ENCODE data around the gene ZNF775. TPM values are rescaled to one million over a fixed set of nuclear protein-coding genes. Genes with fewer than 3 reads are reported as not detected.

Gene ZNF775
- total RNA-seq, 2 donors from 2014 or later = 11.0 to 11.3 TPM

DNA sequence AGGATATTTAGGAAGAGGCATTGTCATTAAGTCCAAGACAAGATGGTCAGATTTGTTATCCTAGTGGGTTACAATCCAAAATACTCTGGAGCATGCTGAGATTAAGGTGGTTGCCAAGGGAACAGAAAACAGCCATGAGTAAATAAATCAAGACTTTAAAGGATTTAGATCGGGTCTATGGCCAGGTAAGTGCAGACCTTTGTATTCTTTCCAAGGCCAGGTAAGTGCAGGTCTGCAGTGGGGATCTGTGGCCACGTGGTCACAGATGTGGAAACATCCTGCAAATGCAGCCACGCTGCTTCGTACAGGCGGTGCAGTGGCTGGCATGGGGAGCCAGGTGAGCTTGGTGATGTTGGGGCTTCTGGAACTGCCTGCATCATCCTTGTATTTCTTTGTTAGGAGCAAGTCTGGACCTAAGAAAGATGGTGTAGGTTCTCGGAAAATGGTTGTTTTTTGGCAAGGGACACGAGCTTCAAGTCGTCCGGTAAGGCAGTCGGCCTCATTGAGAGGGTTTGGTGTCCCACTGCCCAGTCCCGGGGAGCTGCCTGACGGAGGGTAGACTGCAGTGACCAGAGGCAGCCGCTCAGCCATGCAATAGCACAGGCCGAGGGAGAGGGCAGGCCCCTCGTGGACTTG lies 21.8 kb downstream of the ZNF775 start:
- no peak for TF ChIP-seq CTCF (IDR thresholded peaks at IDR 0.05)
- Histone ChIP-seq H3K27me3 (no peaks in the 10 kb centered on the region), H3K4me1 (peaks cover 11% of the 10 kb centered on the region), H3K9ac (ENCODE audit: low read depth in 2 of 2, low read length in 2 of 2) (no peak overlapping the region), H3K9me3 (no peaks in the 10 kb centered on the region), H3K27ac (no peak overlapping the region), H3K4me3 (no peak overlapping the region), H3K36me3 (no peaks in the 10 kb centered on the region)
- no peak for DNase-seq
- intact Hi-C loops (cut with DNase I) = no loop called here

DNA sequence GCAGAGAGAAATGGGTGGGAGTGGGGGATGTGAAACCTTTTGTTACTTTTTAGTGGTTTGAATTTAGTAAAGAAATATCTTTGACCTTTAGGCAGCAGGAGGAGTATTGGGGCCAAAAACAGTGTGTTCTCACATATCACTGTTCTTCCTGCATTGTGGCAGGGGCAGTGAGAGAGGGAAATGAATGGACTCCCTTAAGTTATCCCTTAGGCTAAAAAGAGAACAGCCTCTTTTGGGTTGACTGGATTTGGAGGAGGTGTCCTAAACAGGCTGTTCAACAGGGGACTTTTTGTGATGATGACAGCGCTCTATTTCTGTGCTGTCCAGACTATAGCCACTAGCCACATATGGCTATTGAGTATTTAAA lies 22.3 kb downstream of the ZNF775 start:
- H3K4me1 ChIP-seq = peaks cover 16% of the 10 kb centered on the region

GRCh38 chr7:150401861-150402631 lies 22.9 kb downstream of the ZNF775 start:
- Histone ChIP-seq H3K9ac (ENCODE audit: low read depth in 2 of 2, low read length in 2 of 2) (no peak overlapping the region), H3K27ac (no peak overlapping the region), H3K9me3 (no peaks in the 10 kb centered on the region), H3K27me3 (no peaks in the 10 kb centered on the region), H3K4me1 (peaks cover 17% of the 10 kb centered on the region), H3K4me3 (no peak overlapping the region), H3K36me3 (no peaks in the 10 kb centered on the region)
- no peak for DNase-seq
- TF ChIP-seq CTCF (IDR thresholded peaks at IDR 0.05) = no peak
- intact Hi-C loops (cut with DNase I) = no loop called here

More for the DNA sequence above, 22.3 kb downstream of the ZNF775 start:
- Histone ChIP-seq H3K9ac (ENCODE audit: low read depth in 2 of 2, low read length in 2 of 2) (no peak overlapping the region), H3K36me3 (no peaks in the 10 kb centered on the region), H3K27ac (no peak overlapping the region), H3K27me3 (no peaks in the 10 kb centered on the region), H3K4me3 (no peak overlapping the region), H3K9me3 (no peaks in the 10 kb centered on the region)
- intact Hi-C loops (cut with DNase I) = no loop called here
- no peak for DNase-seq
- no peak for TF ChIP-seq CTCF (IDR thresholded peaks at IDR 0.05)

GRCh38 chr7:150402671-150403321 lies 23.7 kb downstream of the ZNF775 start:
- DNase-seq = peak; percentile 76
- Histone ChIP-seq H3K36me3 (no peaks in the 10 kb centered on the region), H3K4me1 (peaks cover 17% of the 10 kb centered on the region), H3K9ac (ENCODE audit: low read depth in 2 of 2, low read length in 2 of 2) (no peak overlapping the region), H3K4me3 (no peak overlapping the region), H3K27ac (peak overlapping the region; percentile 45), H3K27me3 (no peaks in the 10 kb centered on the region), H3K9me3 (no peaks in the 10 kb centered on the region)
- TF ChIP-seq CTCF (IDR thresholded peaks at IDR 0.05) = no peak
- intact Hi-C loops (cut with DNase I) = no loop called here

- H3K4me1 ChIP-seq = peaks cover 17% of the 10 kb centered on the region
- no peaks in the 10 kb centered on the region for H3K27me3 ChIP-seq
- peak overlapping the region; percentile 97 for H3K27ac ChIP-seq
- H3K4me3 ChIP-seq = no peak overlapping the region
- intact Hi-C loops (cut with DNase I) = no loop called here
- no peak for DNase-seq
- peak overlapping the region; percentile 38 to 95 for H3K9ac ChIP-seq (ENCODE audit: low read depth in 2 of 2, low read length in 2 of 2)
- H3K36me3 ChIP-seq = no peaks in the 10 kb centered on the region
- TF ChIP-seq CTCF (IDR thresholded peaks at IDR 0.05) = no peak
- no peaks in the 10 kb centered on the region for H3K9me3 ChIP-seq
Measured at GRCh38 chr7:150403376-150404171, 24.4 kb downstream of the ZNF775 start.

All from colonic mucosa (tissue), 4 donors.